COR-L47 (cell line): Measurements from ENCODE around the gene PSKH1.
"Not testable (repeated sequence)": the region's sequence is repeated elsewhere in the genome, so short reads cannot be mapped to it uniquely, and the experiment has no call there.

Experiments used
- DNase-seq: peaks from one replicate; lab custom pipeline; 2025; lab: John Stamatoyannopoulos, UW

PSKH1 gene

DNA sequence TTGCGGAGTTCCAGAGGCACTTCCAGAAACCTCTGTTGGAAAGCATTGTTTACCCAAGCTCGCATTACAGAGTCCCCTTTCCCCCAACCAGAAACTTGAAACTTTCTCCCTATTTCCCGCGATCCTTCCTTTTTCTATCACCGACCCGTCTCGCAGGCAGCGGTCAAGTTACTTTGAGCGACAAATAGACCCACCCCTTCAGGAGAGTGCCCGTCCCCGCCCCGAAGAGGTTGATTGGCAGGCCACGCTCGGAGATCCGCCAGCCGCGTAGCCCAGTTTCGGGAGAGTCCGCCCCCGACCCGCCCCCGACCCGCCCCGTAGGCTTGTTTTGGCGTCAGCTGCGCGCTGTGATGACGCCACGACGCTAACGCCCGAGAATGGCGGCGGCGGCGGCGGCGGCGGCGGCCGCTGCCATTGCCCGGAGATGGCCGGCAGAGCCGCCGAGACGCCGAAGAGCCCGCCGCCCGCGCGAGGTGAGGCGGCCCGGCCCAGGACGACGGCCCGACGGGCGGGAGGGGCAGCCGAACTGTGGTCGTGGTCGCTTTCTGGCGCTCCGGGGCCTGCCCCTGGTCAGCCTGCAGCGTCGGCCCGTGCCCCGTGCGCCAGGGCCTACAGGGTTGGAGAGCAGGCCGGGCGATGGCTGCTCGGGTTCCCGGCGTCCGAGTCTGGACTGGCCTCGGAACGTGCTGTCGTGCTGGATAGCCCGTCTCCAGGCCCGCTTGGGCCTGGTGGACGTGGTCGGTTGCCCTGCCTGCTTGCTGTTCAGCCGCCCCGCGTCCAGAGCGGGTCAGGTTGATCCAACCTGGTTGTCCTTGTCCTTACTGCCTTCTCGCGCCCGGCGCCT lies at the start of gene PSKH1:
TSS of gene PSKH1 (plus strand) at position 356 of the 844 bp plus-strand sequence. CDS start 15,496 bp downstream, outside the sequence.
- peak; percentile 96 for DNase-seq

DNA sequence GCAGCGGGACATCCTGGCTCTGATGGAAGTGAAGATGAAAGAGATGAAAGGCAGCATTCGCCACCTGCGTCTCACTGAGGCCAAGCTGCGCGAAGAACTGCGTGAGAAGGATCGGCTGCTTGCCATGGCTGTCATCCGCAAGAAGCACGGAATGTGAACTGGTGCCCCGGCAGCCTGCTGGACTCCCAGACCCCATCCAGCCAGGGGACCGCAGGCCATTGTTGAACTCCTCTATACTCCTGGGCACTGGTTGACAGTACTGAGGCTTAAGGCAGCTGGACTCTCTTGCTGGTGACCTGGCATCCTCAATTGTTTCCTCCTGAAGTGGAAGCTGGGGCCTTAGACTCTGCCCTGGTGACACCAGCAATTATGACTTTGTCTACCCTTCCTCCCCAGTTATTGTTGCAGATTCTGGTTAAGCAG lies 49.7 kb upstream of the PSKH1 start:
- no peak for DNase-seq

DNA sequence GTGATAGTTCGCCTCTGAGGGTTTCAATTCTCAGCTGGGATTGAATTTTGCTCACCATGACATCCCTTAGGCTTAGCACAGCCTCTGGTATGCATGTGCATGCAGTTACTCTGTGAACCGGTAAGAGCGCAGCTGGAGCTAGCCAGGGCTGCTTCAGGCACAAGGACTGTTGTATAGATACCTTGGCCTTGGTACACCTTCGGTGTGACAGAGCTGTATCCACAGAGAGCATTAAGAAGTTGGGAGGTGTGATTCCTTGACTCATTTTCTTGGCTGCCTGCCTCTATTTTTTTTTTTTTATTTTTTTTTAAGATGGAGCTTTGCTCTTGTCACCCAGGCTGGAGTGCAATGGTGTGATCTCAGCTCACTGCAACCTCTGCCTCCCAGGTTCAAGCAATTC lies 48.6 kb upstream of the PSKH1 start:
- DNase-seq = no peak

- no peak for DNase-seq
These were observed 47.6 kb upstream of the PSKH1 start for GRCh38 chr16:67845291-67846062.

GRCh38 chr16:67846063-67846319 lies 47.1 kb upstream of the PSKH1 start:
- no peak for DNase-seq

DNA sequence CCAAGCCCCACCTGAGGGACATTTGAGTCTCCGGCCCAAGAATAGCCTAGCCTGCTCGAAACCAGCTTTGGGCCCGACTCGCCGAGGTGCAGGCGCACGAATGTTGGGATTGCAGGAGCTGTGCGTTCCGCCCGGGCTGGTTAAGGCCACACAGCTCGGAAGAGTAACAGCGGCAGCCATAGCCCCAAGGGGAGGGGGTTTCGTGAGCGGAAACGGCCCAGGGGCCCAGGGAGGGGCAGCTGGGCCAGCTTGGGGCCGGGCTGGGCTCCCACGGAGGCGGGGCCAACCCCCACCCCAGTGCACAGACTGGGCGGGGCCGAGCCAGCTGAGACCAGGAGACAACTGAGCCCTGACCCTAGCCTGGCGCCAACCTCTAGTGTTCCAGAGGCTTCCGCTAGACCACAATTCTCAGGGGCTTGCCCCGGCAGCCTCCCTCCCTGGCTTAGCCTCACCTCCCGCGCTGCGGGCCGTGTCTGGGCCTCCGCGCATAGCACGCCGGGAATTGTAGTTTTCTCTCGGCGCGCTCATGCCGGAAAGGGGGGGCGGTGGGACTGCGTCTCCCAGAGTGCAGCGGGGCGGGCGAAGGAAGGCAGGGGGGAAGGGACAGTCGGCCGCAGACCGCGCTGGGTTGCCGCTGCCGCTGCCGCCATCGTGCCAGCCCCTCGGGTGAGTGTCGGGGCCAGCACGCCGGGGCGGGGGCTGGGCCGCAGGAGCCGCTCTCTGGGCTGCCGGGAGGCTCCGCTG lies 46.6 kb upstream of the PSKH1 start, which contains the start of gene NUTF2:
TSS of gene NUTF2 (plus strand) at position 614 of the 744 bp plus-strand sequence. CDS start 18,198 bp downstream, outside the sequence.
- peak; percentile 93 for DNase-seq

DNA sequence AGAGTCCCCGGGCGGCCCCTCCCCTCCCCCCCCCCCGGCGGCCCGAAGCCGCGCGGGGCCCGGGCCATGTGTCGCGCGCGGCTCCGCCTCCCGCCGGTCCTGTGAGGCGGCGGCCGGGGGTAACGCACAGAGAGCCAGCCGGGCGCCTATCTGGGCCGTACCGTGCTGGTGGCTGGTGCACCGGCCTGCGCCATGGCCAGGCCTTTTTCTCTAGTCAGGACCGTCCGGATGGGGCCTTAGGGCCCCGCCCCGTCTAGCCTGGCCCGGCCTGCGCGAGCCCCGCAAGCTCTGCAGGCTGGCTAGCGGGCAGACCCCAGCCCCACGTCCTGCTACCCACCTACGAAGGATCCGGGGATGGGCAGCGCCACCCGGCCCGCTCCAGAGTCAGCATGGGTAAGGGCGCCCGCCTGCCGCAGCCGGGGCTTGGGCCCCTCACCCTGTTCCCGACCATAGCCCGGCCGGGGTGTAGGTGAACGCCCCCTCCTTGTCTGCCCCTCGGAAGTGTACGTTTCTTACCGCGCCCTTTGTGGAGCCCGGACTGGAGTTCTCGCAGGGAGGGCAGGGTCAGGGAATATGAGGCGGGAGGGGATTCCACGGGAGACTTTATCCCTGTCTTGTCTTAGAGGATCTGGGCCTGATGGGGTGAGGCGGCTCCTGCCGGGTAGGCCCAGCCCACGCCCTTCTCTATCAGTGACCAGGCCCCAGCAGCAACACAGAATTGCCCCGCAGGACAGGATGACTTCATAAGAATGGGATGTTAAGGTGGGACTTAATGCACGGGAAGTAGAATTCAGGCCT lies 45.8 kb upstream of the PSKH1 start, which contains the start of gene CENPT:
TSS of gene CENPT (minus strand) at position 630 of the 798 bp plus-strand sequence. CDS start 13,834 bp downstream, outside the sequence.
- peak; percentile 62 for DNase-seq

GRCh38 chr16:67848118-67848517 lies 44.9 kb upstream of the PSKH1 start:
- no peak for DNase-seq

DNA sequence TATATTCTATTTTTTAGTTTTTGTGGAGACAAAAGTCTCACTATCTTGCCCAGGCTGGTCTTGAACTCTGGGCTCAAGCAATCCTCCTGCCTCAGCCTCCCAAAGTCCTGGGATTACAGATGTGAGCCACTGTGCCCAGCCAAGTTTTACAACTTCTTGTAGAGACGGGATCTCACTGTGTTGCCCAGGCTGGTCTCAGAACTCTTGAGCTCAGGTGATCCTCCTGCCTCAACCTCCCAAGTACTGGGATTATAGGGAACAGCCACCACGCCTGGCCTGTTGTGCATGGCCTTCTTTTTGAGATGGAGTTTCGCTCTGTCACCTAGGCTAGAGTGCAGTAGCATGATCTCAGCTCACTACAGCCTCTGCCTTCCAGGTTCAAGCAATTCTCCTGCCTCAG lies 39.4 kb upstream of the PSKH1 start:
- no peak for DNase-seq

DNA sequence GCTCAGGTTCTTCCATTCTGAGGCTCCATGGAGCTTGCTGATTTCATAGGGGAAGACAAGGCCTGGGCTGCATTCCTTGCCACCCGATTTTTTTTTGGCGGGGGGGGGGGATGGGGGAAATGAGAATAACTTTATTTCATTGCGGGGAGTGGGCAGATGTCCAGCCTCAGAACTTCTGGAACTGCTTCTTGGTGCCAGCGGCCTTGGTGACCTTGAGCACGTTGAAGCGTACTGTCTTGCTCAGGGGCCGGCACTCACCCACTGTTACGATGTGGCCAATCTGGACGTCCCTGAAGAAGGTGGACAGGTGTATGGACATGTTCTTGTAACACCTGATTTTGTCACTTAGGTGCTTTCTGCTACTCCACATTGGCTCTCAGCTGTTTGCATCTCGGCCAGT lies 37.3 kb upstream of the PSKH1 start:
- no peak for DNase-seq

DNA sequence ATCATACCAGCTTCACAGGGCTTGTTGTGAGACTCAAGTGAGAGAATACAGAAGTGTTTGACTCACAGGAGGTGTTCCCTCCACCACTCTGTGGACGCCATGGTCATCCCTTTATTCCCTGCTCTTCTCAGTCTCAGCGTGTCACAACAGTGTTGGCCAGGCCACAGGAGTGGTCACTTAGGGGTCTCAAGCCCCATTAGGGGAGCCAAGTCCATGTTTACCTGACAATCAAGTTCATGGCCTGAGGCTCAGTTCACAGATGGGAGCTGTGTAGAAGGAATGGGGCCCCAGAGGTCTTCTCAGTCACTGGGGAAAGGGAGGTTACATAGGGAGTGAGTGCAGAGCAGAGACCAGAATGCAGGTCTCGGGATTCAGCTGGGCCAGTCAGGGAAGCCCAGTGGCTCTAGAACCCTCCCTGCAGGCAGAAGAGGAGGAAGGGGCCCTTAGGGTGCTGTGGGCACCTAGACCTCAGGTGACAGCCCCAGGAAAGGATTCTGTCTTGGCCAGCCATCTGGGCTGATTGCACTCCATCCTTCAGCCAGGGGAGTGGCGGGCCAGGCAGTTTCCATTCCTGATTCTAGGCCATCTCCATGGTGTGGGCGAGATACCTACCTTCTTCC lies 36.0 kb upstream of the PSKH1 start:
- no peak for DNase-seq

- peak; percentile 94 for DNase-seq
These were observed 35.4 kb upstream of the PSKH1 start for GRCh38 chr16:67857547-67858233.

GRCh38 chr16:67858500-67858899 lies 34.6 kb upstream of the PSKH1 start:
- no peak for DNase-seq

DNA sequence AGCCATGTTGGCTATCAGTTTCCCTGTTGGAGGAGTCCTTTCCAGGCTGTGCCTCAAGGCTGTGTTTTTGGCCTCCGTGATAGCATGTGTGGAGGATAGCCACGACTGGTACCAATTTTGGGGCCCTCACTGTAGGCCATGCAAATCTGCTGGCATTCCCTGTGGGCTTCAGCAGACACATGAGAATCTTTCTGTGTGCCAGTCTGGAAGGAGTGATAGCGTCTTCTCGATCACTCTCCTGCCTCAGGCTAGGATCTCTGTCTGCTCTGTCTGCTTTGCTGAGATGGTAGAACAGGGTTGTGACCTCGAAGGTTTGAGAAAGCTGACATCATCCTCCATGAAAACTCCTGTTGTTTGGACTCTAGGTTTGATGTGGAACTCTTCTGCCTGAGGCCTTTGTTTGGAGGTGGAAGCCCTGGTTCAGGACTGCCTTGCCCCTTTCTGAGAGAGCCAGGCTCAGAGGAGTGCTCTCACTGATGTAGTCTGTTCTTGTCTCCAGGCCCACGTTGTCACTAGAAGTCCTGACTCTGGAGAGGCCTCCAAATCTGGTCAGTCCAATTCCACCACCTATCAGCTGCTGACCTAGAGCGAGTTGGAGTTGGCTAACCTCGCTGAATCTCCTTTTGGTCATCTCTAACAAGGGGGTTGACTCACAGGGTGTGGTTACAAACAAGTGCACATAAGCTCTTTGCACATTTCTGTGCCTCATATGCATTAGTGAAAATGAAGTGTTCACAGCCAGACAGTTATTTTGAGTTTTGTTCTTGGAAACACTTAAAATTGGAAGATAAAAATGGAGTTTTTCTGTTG lies 32.3 kb upstream of the PSKH1 start:
- DNase-seq = no peak

GRCh38 chr16:67861877-67862276 lies 31.2 kb upstream of the PSKH1 start:
- DNase-seq = no peak

- DNase-seq = no peak
These were observed 30.2 kb upstream of the PSKH1 start for GRCh38 chr16:67862623-67863583.

GRCh38 chr16:67864044-67864443 lies 29.0 kb upstream of the PSKH1 start:
- not testable (repeated sequence) for DNase-seq

- no peak for DNase-seq
These were observed 28.5 kb upstream of the PSKH1 start for GRCh38 chr16:67864594-67864993.
